ENCODE measurements around the gene CENPW. TPM values are rescaled to one million over a fixed set of nuclear protein-coding genes. Genes with fewer than 3 reads are reported as not detected.

The CENPW gene
- total and polyA plus RNA-seq, 2 of the 4 experiments (the other 2 are of a cell fraction) = 8.2 to 19.3 TPM

DNA sequence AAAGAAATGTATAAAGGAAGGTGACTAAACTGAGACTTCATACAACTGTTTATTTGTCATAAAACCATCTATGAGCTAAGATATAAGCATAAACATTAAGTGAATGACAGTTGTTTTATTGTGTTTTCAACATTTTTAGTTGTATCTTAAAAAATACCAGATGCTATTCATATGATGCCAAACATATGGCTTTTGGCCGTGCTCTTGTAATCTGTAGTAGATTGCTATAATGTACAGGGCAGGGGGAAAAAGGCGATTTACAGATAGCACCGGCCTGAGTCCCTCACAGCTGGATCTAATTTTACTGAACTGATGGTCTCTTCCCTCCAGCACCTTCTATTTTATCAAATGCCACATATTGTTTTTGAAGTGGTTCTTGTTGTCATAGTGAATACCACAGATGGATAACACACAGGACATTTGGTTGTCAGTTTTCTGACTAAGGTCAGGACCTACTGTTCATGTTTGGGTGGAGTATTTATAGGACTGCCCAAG is 48.2 kb downstream of the CENPW start:
- H4K20me1 ChIP-seq (ENCODE audit: insufficient read depth, low read length) = no peaks in the 10 kb centered on the region
- H3K79me1 ChIP-seq (ENCODE audit: low read depth in 1 of 2, low read length in 2 of 2) = no peaks in the 10 kb centered on the region
- dilution Hi-C loops (cut with HindIII; ENCODE audit: low sequenced_read_pairs, unreplicated experiment) = no loop called here
- no peaks in the 10 kb centered on the region for H3K9me1 ChIP-seq (ENCODE audit: insufficient read depth, low read length)
- H2AK5ac ChIP-seq (ENCODE audit: low read depth, low read length) = no peak overlapping the region
- ChIA-PET CTCF (no interaction called here), POLR2A (ENCODE audit: unreplicated experiment) (no interaction called here)
- no peak overlapping the region for H3K4me2 ChIP-seq (ENCODE audit: low read depth, low read length)
- no peak overlapping the region for H4K5ac ChIP-seq (ENCODE audit: low read depth, low read length)
- H2AK9ac ChIP-seq (replicated peaks; ENCODE audit: low read depth, low read length, poor library complexity) = no peak overlapping the region
- intact Hi-C loops (cut with micrococcal nuclease) = no loop called here
- no peak overlapping the region for H2BK20ac ChIP-seq (ENCODE audit: low read depth, low read length)
- no peak overlapping the region for H3K23ac ChIP-seq (ENCODE audit: low read depth, low read length)
- no peak overlapping the region for H2AFZ ChIP-seq (replicated peaks; ENCODE audit: low read length, poor library complexity)
- no peak overlapping the region for H3K14ac ChIP-seq (replicated peaks; ENCODE audit: low read depth, low read length)
- DNase-seq (no peak), ATAC-seq (ENCODE audit: low read depth) (no peak)
- no peak overlapping the region for H4K8ac ChIP-seq (ENCODE audit: low read depth in 2 of 2, low read length in 2 of 2)
- H3K9ac ChIP-seq (ENCODE audit: low read depth, low read length) = no peak overlapping the region
- no peak overlapping the region for H3K56ac ChIP-seq (ENCODE audit: extremely low read depth, insufficient read depth, low read length)
- TF ChIP-seq SMC3 (IDR thresholded peaks at IDR 0.05; ENCODE audit: low read depth, low read length) (no peak), USF2 (IDR thresholded peaks at IDR 0.05; ENCODE audit: low read depth, low read length) (no peak), MAZ (IDR thresholded peaks at IDR 0.05; ENCODE audit: borderline replicate concordance, low read depth, low read length) (no peak), FOS (IDR thresholded peaks at IDR 0.05; ENCODE audit: low read depth, low read length) (no peak), POLR2A (IDR thresholded peaks at IDR 0.05; ENCODE audit: low read depth, low read length) (no peak), NFE2L2 (IDR thresholded peaks at IDR 0.05; ENCODE audit: low read depth, low read length) (no peak), RFX5 (IDR thresholded peaks at IDR 0.05; ENCODE audit: low read depth, low read length) (no peak), BHLHE40 (IDR thresholded peaks at IDR 0.05; ENCODE audit: low read depth, low read length) (no peak), CHD1 (IDR thresholded peaks at IDR 0.05; ENCODE audit: low read depth, low read length) (no peak)
- TF ChIP-seq, protein P1, sequence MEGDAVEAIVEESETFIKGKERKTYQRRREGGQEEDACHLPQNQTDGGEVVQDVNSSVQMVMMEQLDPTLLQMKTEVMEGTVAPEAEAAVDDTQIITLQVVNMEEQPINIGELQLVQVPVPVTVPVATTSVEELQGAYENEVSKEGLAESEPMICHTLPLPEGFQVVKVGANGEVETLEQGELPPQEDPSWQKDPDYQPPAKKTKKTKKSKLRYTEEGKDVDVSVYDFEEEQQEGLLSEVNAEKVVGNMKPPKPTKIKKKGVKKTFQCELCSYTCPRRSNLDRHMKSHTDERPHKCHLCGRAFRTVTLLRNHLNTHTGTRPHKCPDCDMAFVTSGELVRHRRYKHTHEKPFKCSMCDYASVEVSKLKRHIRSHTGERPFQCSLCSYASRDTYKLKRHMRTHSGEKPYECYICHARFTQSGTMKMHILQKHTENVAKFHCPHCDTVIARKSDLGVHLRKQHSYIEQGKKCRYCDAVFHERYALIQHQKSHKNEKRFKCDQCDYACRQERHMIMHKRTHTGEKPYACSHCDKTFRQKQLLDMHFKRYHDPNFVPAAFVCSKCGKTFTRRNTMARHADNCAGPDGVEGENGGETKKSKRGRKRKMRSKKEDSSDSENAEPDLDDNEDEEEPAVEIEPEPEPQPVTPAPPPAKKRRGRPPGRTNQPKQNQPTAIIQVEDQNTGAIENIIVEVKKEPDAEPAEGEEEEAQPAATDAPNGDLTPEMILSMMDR (conservative IDR thresholded peaks at IDR 0.05; ENCODE audit: low read depth, low read length) = no peak
- TF ChIP-seq, protein P2, sequence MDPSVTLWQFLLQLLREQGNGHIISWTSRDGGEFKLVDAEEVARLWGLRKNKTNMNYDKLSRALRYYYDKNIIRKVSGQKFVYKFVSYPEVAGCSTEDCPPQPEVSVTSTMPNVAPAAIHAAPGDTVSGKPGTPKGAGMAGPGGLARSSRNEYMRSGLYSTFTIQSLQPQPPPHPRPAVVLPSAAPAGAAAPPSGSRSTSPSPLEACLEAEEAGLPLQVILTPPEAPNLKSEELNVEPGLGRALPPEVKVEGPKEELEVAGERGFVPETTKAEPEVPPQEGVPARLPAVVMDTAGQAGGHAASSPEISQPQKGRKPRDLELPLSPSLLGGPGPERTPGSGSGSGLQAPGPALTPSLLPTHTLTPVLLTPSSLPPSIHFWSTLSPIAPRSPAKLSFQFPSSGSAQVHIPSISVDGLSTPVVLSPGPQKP (IDR thresholded peaks at IDR 0.05; ENCODE audit: borderline replicate concordance, low read depth, low read length) = no peak
- no peaks in the 10 kb centered on the region for H3K4me1 ChIP-seq (ENCODE audit: control insufficient read depth, insufficient read depth, low read length)
- no peaks in the 10 kb centered on the region for H3K27me3 ChIP-seq (ENCODE audit: control insufficient read depth, insufficient read depth, low read length)
- no peak overlapping the region for H3K27ac ChIP-seq (ENCODE audit: insufficient read depth, low read length)
- no CpG with 5 or more reads among the region's 3 CpGs for WGBS, 2 experiments (ENCODE audit: extremely low coverage in 2 of 2, insufficient read length in 1 of 2)
- H3K4me3 ChIP-seq (ENCODE audit: insufficient read depth, low read depth, low read length) = no peak overlapping the region
- no peak overlapping the region for H2BK120ac ChIP-seq (ENCODE audit: low read depth, low read length)
- H4K91ac ChIP-seq (ENCODE audit: insufficient read depth, low read depth, low read length) = no peak overlapping the region
- H3K9me3 ChIP-seq (ENCODE audit: control insufficient read depth, insufficient read depth, low read length) = no peaks in the 10 kb centered on the region
- H2BK5ac ChIP-seq (ENCODE audit: low read depth, low read length, poor library complexity, severe bottlenecking) = no peak overlapping the region
- no peak overlapping the region for H2BK15ac ChIP-seq (ENCODE audit: low read depth, low read length)
- H3K36me3 ChIP-seq (ENCODE audit: control insufficient read depth, insufficient read depth, low read length) = no peaks in the 10 kb centered on the region
- BruUV-seq (replicated peaks) = no TSS peak
- no peak overlapping the region for H3K18ac ChIP-seq (ENCODE audit: low read depth, low read length)
- no peak overlapping the region for H3K4ac ChIP-seq (ENCODE audit: low read depth, low read length)
- in situ Hi-C loops (cut with MboI; ENCODE audit: low sequenced_read_pairs) = no loop called here

Data from IMR-90 (cell line).